Prostate gland (tissue), 2 donors: ENCODE measurements around the gene ZSWIM8.

Source experiments
- CTCF ChIP-seq, 4 experiments: fragments of 200-600 bp in 2 of 4; fragments of 450-650 bp in 2 of 4; sonication (generic) in 2 of 4; IDR thresholded peaks; 1 replicate in 3 of 4; 2 replicates in 1 of 4; pipeline ENCODE4 v1.5.1; 2016 to 2019; ENCODE audit warnings: antibody characterized with exemption in 4 of 4, mild to moderate bottlenecking in 2 of 4, moderate library complexity in 2 of 4
- POLR2A ChIP-seq: fragments of 450-650 bp; IDR thresholded peaks from one replicate; pipeline ENCODE4 v1.6.1; 2016; ENCODE audit warnings: antibody characterized with exemption, mild to moderate bottlenecking
- POLR2AphosphoS5 ChIP-seq: sonication (generic); formaldehyde crosslinking; IDR thresholded peaks from one replicate; pipeline ENCODE4 v1.6.1; 2017; ENCODE audit warnings: antibody characterized with exemption

- TF ChIP-seq CTCF (IDR thresholded peaks at IDR 0.05) (no peak), POLR2A (no peak), POLR2AphosphoS5 (no peak)
Observed at GRCh38 chr10:73840403-73841060, 55.1 kb downstream of the ZSWIM8 start.
